MM.1S (cell line): ENCODE data around the gene CNTNAP2.

Experiments
- DNase-seq: peaks from one replicate; pipeline ENCODE4 v3.0.0-alpha.2; 2015
- H2AFZ ChIP-seq: fragments of 300-600 bp; sonication (generic); 2 replicates; pipeline ENCODE4 v1.6.0; 2016; ENCODE audit warnings: antibody characterized with exemption, low read length
- H3F3A ChIP-seq: fragments of 300-600 bp; sonication (generic); 2 replicates; pipeline ENCODE4 v1.6.1; 2016; ENCODE audit warnings: mild to moderate bottlenecking, antibody characterized with exemption, low read length, moderate library complexity, mixed read lengths; ENCODE audit not compliant: insufficient read depth
- H3K27ac ChIP-seq: fragments of 300-600 bp; sonication (generic); 2 replicates; pipeline ENCODE4 v1.5.1; 2016; ENCODE audit warnings: mild to moderate bottlenecking, low read length
- H3K27me3 ChIP-seq: fragments of 300-600 bp; sonication (generic); replicated peaks from 2 replicates; pipeline ENCODE4 v1.6.0; 2016; ENCODE audit warnings: low read length; ENCODE audit not compliant: insufficient read depth
- H3K36me3 ChIP-seq: fragments of 300-600 bp; sonication (generic); replicated peaks from 2 replicates; pipeline ENCODE4 v1.6.1; 2016; ENCODE audit warnings: mild to moderate bottlenecking, low read length, mixed read lengths; ENCODE audit not compliant: insufficient read depth
- H3K4me1 ChIP-seq: fragments of 300-600 bp; sonication (generic); 2 replicates; pipeline ENCODE4 v1.6.1; 2016; ENCODE audit warnings: low read length, mixed read lengths
- H3K4me2 ChIP-seq: fragments of 300-600 bp; sonication (generic); 2 replicates; pipeline ENCODE4 v1.6.0; 2016; ENCODE audit warnings: low read depth, low read length
- H3K4me3 ChIP-seq: fragments of 300-600 bp; sonication (generic); 2 replicates; pipeline ENCODE4 v1.5.1; 2016; ENCODE audit warnings: low read length, mixed read lengths
- H3K79me2 ChIP-seq: fragments of 300-600 bp; sonication (generic); 2 replicates; pipeline ENCODE4 v1.6.1; 2016; ENCODE audit warnings: mixed run types, low read length, mixed read lengths
- H3K9ac ChIP-seq: fragments of 300-600 bp; sonication (generic); 2 replicates; pipeline ENCODE4 v1.6.1; 2016; ENCODE audit warnings: low read length, mixed read lengths
- H3K9me2 ChIP-seq: fragments of 300-600 bp; sonication (generic); replicated peaks from 2 replicates; pipeline ENCODE4 v1.6.1; 2016; ENCODE audit warnings: mild to moderate bottlenecking, low read length, mixed read lengths; ENCODE audit not compliant: insufficient read depth
- H3K9me3 ChIP-seq: fragments of 300-600 bp; sonication (generic); replicated peaks from 2 replicates; pipeline ENCODE4 v1.6.1; 2016; ENCODE audit warnings: mild to moderate bottlenecking, low read length, mixed read lengths; ENCODE audit not compliant: insufficient read depth
- H4K20me1 ChIP-seq: fragments of 300-600 bp; sonication (generic); 2 replicates; pipeline ENCODE4 v1.6.1; 2016; ENCODE audit warnings: mild to moderate bottlenecking, low read length, moderate library complexity, mixed read lengths; ENCODE audit not compliant: insufficient read depth
- CTCF ChIP-seq: fragments of 300-600 bp; sonication (generic); IDR thresholded peaks from 2 replicates; pipeline ENCODE4 v1.5.1; 2016; ENCODE audit warnings: antibody characterized with exemption, low read length, mixed read lengths
- EZH2 ChIP-seq: fragments of 300-600 bp; sonication (generic); optimal IDR thresholded peaks from 2 replicates; pipeline ENCODE3; 2017; ENCODE audit warnings: low read depth, mild to moderate bottlenecking, antibody characterized with exemption, low read length, mixed read lengths
- EZH2phosphoT487 ChIP-seq: fragments of 300-600 bp; sonication (generic); IDR thresholded peaks from 2 replicates; pipeline ENCODE4 v1.6.1; 2018; ENCODE audit warnings: antibody characterized with exemption, low read length

The CNTNAP2 gene

GRCh38 chr7:148397551-148397950 lies 2280.9 kb downstream of the CNTNAP2 start:
- no peak overlapping the region for H3K27ac ChIP-seq
- no peaks in the 10 kb centered on the region for H3K79me2 ChIP-seq
- no peaks in the 10 kb centered on the region for H3K9me3 ChIP-seq
- no peaks in the 10 kb centered on the region for H3K9me2 ChIP-seq
- no peak overlapping the region for H2AFZ ChIP-seq
- H3F3A ChIP-seq, result no peaks in the 10 kb centered on the region
- no peak overlapping the region for H3K4me3 ChIP-seq
- H3K36me3 ChIP-seq, result no peaks in the 10 kb centered on the region
- peaks cover 15% of the 10 kb centered on the region for H3K4me1 ChIP-seq
- H3K9ac ChIP-seq, result no peak overlapping the region
- no peaks in the 10 kb centered on the region for H3K27me3 ChIP-seq
- no peaks in the 10 kb centered on the region for H4K20me1 ChIP-seq
- no peak for DNase-seq
- TF ChIP-seq CTCF (no peak), EZH2phosphoT487 (no peak), EZH2 (no peak)
- H3K4me2 ChIP-seq, result no peak overlapping the region

GRCh38 chr7:148397985-148398384 lies 2281.4 kb downstream of the CNTNAP2 start:
- Histone ChIP-seq H3F3A (no peaks in the 10 kb centered on the region), H3K27me3 (no peaks in the 10 kb centered on the region), H4K20me1 (no peaks in the 10 kb centered on the region), H3K4me1 (peaks cover 17% of the 10 kb centered on the region), H3K9me3 (no peaks in the 10 kb centered on the region), H3K79me2 (no peaks in the 10 kb centered on the region), H3K36me3 (no peaks in the 10 kb centered on the region), H2AFZ (no peak overlapping the region), H3K4me3 (no peak overlapping the region), H3K4me2 (no peak overlapping the region), H3K9ac (no peak overlapping the region), H3K27ac (no peak overlapping the region), H3K9me2 (no peaks in the 10 kb centered on the region)
- no peak for DNase-seq
- TF ChIP-seq EZH2, result no peak
- TF ChIP-seq EZH2phosphoT487, result no peak
- no peak for TF ChIP-seq CTCF

DNA sequence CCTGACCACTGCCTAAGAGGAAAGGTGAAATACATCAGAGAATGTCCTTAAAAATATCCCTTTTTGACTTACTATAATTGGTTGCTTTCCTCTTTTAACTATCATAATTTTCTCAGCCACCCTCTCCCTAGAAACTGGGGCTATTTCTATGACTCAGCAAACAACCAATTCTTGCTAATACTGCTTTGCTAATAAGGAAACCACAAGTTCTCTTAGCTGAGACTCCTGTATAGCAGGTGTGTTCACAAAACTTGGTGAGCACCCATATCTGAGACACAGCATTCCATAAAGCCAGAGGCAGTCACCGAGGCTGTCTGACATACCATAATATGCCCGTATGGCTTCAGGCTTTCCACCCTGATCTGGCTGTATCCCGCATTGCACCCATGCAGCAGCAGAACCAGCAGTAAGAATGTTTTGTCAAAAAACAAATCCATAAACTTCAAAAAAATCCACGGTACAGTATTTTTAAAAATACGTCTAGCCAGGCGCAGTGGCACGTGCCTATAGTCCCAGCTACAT lies 2282.3 kb downstream of the CNTNAP2 start:
- Histone ChIP-seq H3K9me3 (no peaks in the 10 kb centered on the region), H3K36me3 (no peaks in the 10 kb centered on the region), H3K9ac (no peak overlapping the region), H3K79me2 (no peaks in the 10 kb centered on the region), H3K27me3 (no peaks in the 10 kb centered on the region), H3K4me1 (peaks cover 19% of the 10 kb centered on the region), H3K9me2 (no peaks in the 10 kb centered on the region), H3K4me2 (peak overlapping the region; percentile 7), H3K4me3 (no peak overlapping the region), H3F3A (no peaks in the 10 kb centered on the region), H2AFZ (no peak overlapping the region), H4K20me1 (no peaks in the 10 kb centered on the region), H3K27ac (no peak overlapping the region)
- no peak for TF ChIP-seq CTCF
- TF ChIP-seq EZH2phosphoT487, result no peak
- TF ChIP-seq EZH2, result no peak
- DNase-seq, result peak; percentile 87
